SK-N-SH (cell line): ENCODE results near the gene SH2D4B. TPM values are rescaled to one million over a fixed set of nuclear protein-coding genes. Genes with fewer than 3 reads are reported as not detected.
A peak's percentile ranks its signal among the peaks of the same experiment; 100 is the strongest.

Experiments
- CTCF ChIA-PET: fragments of 300-600, 350-600 bp; formaldehyde crosslinking; extraction: SDS; loops from one replicate; lab custom pipeline; 2021; lab: Yijun Ruan, JAX
- POLR2A ChIA-PET: fragments of 350-600 bp; sonication (Branson Sonifier 250); formaldehyde crosslinking; extraction: SDS; loops from one replicate; lab custom pipeline; 2020; ENCODE audit warnings: antibody characterized with exemption, inconsistent platforms; lab: Yijun Ruan, JAX
- DNase-seq: peaks from one replicate; pipeline ENCODE4 v3.0.0; 2012
- H2AFZ ChIP-seq: fragments of 200-600 bp; sonication (generic); 2 replicates; pipeline ENCODE4 v1.8.1; 2016; ENCODE audit warnings: antibody characterized with exemption, mild to moderate bottlenecking, low read depth
- H3F3A ChIP-seq: fragments of 200-600 bp; sonication (generic); replicated peaks from 2 replicates; pipeline ENCODE3; 2016; ENCODE audit warnings: antibody characterized with exemption, mild to moderate bottlenecking; ENCODE audit not compliant: insufficient read depth
- H3K27ac ChIP-seq, 2 experiments: fragments of 200-500 bp in 1 of 2; fragments of 200-600 bp in 1 of 2; sonication (Bioruptor generic) in 1 of 2; sonication (generic), shearing (Covaris generic) in 1 of 2; 2 replicates each; pipeline versions ENCODE4 v1.5.1 to v1.6.1; 2014 to 2016; ENCODE audit warnings: low read depth in 2 of 2, inconsistent platforms in 1 of 2, low read length in 1 of 2, mild to moderate bottlenecking in 1 of 2, mixed read lengths in 1 of 2
- H3K27me3 ChIP-seq: fragments of 200-600 bp; sonication (generic), shearing (Covaris generic); 2 replicates; pipeline ENCODE4 v1.6.1; 2016; ENCODE audit warnings: mixed run types; ENCODE audit not compliant: insufficient read depth
- H3K36me3 ChIP-seq, 2 experiments: fragments of 200-500 bp in 1 of 2; fragments of 200-600 bp in 1 of 2; sonication (Bioruptor generic) in 1 of 2; sonication (generic) in 1 of 2; replicated peaks in 1 of 2; 2 replicates each; pipeline versions ENCODE3 to v1.5.1; 2014 to 2016; ENCODE audit warnings: low read length in 1 of 2, mild to moderate bottlenecking in 1 of 2; ENCODE audit not compliant: insufficient read depth in 2 of 2, control insufficient read depth in 1 of 2
- H3K4me1 ChIP-seq, 2 experiments: fragments of 200-500 bp in 1 of 2; fragments of 200-600 bp in 1 of 2; sonication (Bioruptor generic) in 1 of 2; sonication (generic), shearing (Covaris generic) in 1 of 2; 2 replicates each; pipeline versions ENCODE4 v1.5.1 to v1.6.1; 2014 to 2016; ENCODE audit warnings: low read depth in 1 of 2, low read length in 1 of 2, mixed run types in 1 of 2; ENCODE audit not compliant: insufficient read depth in 2 of 2, control insufficient read depth in 1 of 2
- H3K4me2 ChIP-seq: fragments of 200-600 bp; sonication (generic), shearing (Covaris generic); 2 replicates; pipeline ENCODE4 v1.6.1; 2017; ENCODE audit warnings: mixed run types
- H3K4me3 ChIP-seq, 2 experiments: fragments of 200-500 bp in 1 of 2; fragments of 200-600 bp in 1 of 2; sonication (Bioruptor generic) in 1 of 2; sonication (generic), shearing (Covaris generic) in 1 of 2; 2 replicates each; pipeline versions ENCODE4 v1.5.1 to v1.8.1; 2014 to 2016; ENCODE audit warnings: low read depth in 2 of 2, inconsistent platforms in 1 of 2, low read length in 1 of 2, mild to moderate bottlenecking in 1 of 2, mixed read lengths in 1 of 2, moderate library complexity in 1 of 2
- H3K79me2 ChIP-seq: fragments of 200-600 bp; sonication (generic); 2 replicates; pipeline ENCODE4 v1.8.1; 2017; ENCODE audit warnings: mild to moderate bottlenecking; ENCODE audit not compliant: insufficient read depth
- H3K9ac ChIP-seq: fragments of 200-600 bp; sonication (generic); 2 replicates; pipeline ENCODE4 v1.6.1; 2017; ENCODE audit warnings: mixed run types
- H3K9me2 ChIP-seq: fragments of 200-600 bp; sonication (generic); 2 replicates; pipeline ENCODE4 v1.6.1; 2017; ENCODE audit warnings: mixed run types
- H3K9me3 ChIP-seq: fragments of 200-600 bp; sonication (generic); 2 replicates; pipeline ENCODE4 v1.6.1; 2017; ENCODE audit warnings: mixed run types, mild to moderate bottlenecking, moderate library complexity
- H4K20me1 ChIP-seq: fragments of 200-600 bp; sonication (generic); 2 replicates; pipeline ENCODE4 v1.6.1; 2017; ENCODE audit warnings: mild to moderate bottlenecking, mixed run types; ENCODE audit not compliant: insufficient read depth
- CHD2 ChIP-seq: fragments of 150-350 bp; IDR thresholded peaks from 2 replicates; pipeline ENCODE4 v1.6.1; 2018; ENCODE audit warnings: low read length; ENCODE audit not compliant: partially characterized antibody
- ELF1 ChIP-seq: IDR thresholded peaks from 2 replicates; pipeline ENCODE4 v1.4.0; 2012
- EP300 ChIP-seq, 2 experiments: IDR thresholded peaks; 2 replicates each; pipeline versions ENCODE4 v1.4.0 to v1.6.1; 2012; ENCODE audit warnings: borderline replicate concordance in 1 of 2, low read depth in 1 of 2, low read length in 1 of 2
- FOSL2 ChIP-seq: IDR thresholded peaks from 2 replicates; pipeline ENCODE4 v1.4.0; 2012; ENCODE audit warnings: low read depth, mild to moderate bottlenecking, moderate library complexity, borderline replicate concordance
- FOXJ3 ChIP-seq: sonication (generic); formaldehyde crosslinking; IDR thresholded peaks from 2 replicates; pipeline ENCODE4 v1.5.1; 2020; ENCODE audit warnings: mild to moderate bottlenecking, missing genetic modification reagents
- FOXM1 ChIP-seq: IDR thresholded peaks from 2 replicates; pipeline ENCODE4 v1.4.0; 2012; ENCODE audit warnings: low read depth, mild to moderate bottlenecking
- GABPA ChIP-seq: IDR thresholded peaks from 2 replicates; pipeline ENCODE4 v1.4.0; 2012; ENCODE audit warnings: low read depth, mild to moderate bottlenecking
- GATA2 ChIP-seq: sonication (generic); formaldehyde crosslinking; IDR thresholded peaks from 2 replicates; pipeline ENCODE4 v1.5.0; 2020; ENCODE audit warnings: mild to moderate bottlenecking, missing genetic modification reagents
- JUND ChIP-seq: IDR thresholded peaks from 2 replicates; pipeline ENCODE4 v1.4.0; 2012
- MAX ChIP-seq: IDR thresholded peaks from 2 replicates; pipeline ENCODE4 v1.4.0; 2012; ENCODE audit warnings: low read depth
- MEF2A ChIP-seq: IDR thresholded peaks from 2 replicates; pipeline ENCODE4 v1.4.0; 2012; ENCODE audit warnings: low read depth, borderline replicate concordance
- MXI1 ChIP-seq: IDR thresholded peaks from 2 replicates; pipeline ENCODE4 v1.6.1; 2012; ENCODE audit warnings: mild to moderate bottlenecking, low read depth, low read length, improper control_type of control experiment
- NFIC ChIP-seq: IDR thresholded peaks from 2 replicates; pipeline ENCODE4 v1.4.0; 2012; ENCODE audit warnings: borderline replicate concordance
- PBX3 ChIP-seq: IDR thresholded peaks from 2 replicates; pipeline ENCODE4; 2012
- POLR2AphosphoS5 ChIP-seq: IDR thresholded peaks from 2 replicates; pipeline ENCODE4 v1.6.1; 2012; ENCODE audit warnings: low read depth, low read length
- RCOR1 ChIP-seq: fragments of 150-350 bp; IDR thresholded peaks from 2 replicates; pipeline ENCODE4 v1.6.1; 2017; ENCODE audit warnings: antibody characterized with exemption, low read length
- REST ChIP-seq: IDR thresholded peaks from 2 replicates; pipeline ENCODE4 v1.6.1; 2012; ENCODE audit warnings: mild to moderate bottlenecking, low read depth, low read length, moderate library complexity
- RFX5 ChIP-seq: IDR thresholded peaks from 2 replicates; pipeline ENCODE4 v1.6.1; 2012; ENCODE audit warnings: mild to moderate bottlenecking, improper control_type of control experiment, low read length
- SIN3A ChIP-seq: IDR thresholded peaks from 2 replicates; pipeline ENCODE4 v1.6.1; 2012; ENCODE audit warnings: low read depth, mild to moderate bottlenecking, low read length, moderate library complexity, borderline replicate concordance
- TAF1 ChIP-seq: IDR thresholded peaks from 2 replicates; pipeline ENCODE4 v1.6.1; 2012; ENCODE audit warnings: low read depth, mild to moderate bottlenecking, low read length, moderate library complexity, borderline replicate concordance
- ZBTB33 ChIP-seq: IDR thresholded peaks from 2 replicates; pipeline ENCODE4 v1.4.0; 2012; ENCODE audit warnings: low read depth, borderline replicate concordance
- WGBS: methylation state at CpG from one replicate; pipeline ENCODE4 v1.1.6; 2017; ENCODE audit warnings: low lambda C conversion rate; 5-methylcytosine and 5-hydroxymethylcytosine counted together
- polyA plus RNA-seq, 3 experiments: library from polyadenylated mRNA; depleted of rRNA; stranded (reverse); fragments of >200 nt; gene quantifications; 2 replicates each; pipeline ENCODE4 v1.2.3, GENCODE V29; 2012

The SH2D4B gene
- polyA plus RNA-seq, 1 of the 3 experiments (the other 2 are of a cell fraction) = not detected

- TF ChIP-seq PBX3 = no peak
- no peak for TF ChIP-seq TAF1
- TF ChIP-seq FOSL2 = no peak
- TF ChIP-seq SIN3A = no peak
- no peak for TF ChIP-seq POLR2AphosphoS5
These were observed 32.7 kb upstream of the SH2D4B start (continued) for GRCh38 chr10:80504897-80505465.

- Histone ChIP-seq H2AFZ (no peak overlapping the region), H3K4me2 (peak overlapping the region; percentile 43)
- POLR2A ChIA-PET = interaction anchor here (1.0 to 1.7 kb wide), 2 partner anchors 54 to 62 kb away, joined by 3 to 9 read pairs; no protein-coding TSS in a partner anchor
- peak; percentile 52; the same call in 1 of the 2 replicates for TF ChIP-seq FOXM1
- no peak for TF ChIP-seq ELF1
- TF ChIP-seq RFX5 = no peak
- no peak for TF ChIP-seq FOXJ3 (CRISPR knock-in tag)
- TF ChIP-seq TAF1 = no peak
- TF ChIP-seq MEF2A = no peak
- TF ChIP-seq FOSL2 = peak; percentile 59; the same call in 1 of the 2 replicates
- TF ChIP-seq MXI1 = no peak
- no peak for TF ChIP-seq PBX3
- no peak for TF ChIP-seq ZBTB33
- no peak for TF ChIP-seq GATA2 (CRISPR knock-in tag)
- no peak for TF ChIP-seq REST
- TF ChIP-seq CHD2 = no peak
- no peak for TF ChIP-seq POLR2AphosphoS5
- no peak for TF ChIP-seq GABPA
- TF ChIP-seq JUND = peak; percentile 74
- no peak for TF ChIP-seq NFIC
- peak in 1 of 2 experiments; percentile 82; a peak in 1 of 4 replicates for TF ChIP-seq EP300 (IDR thresholded peaks at IDR 0.05; ENCODE audit: borderline replicate concordance in 1 of 2, low read depth in 1 of 2, low read length in 1 of 2)
- 0 out of 2 replicates have a peak, but pooled peaks have one; percentile 29 for TF ChIP-seq MAX
- no peak for TF ChIP-seq RCOR1
These were observed 31.5 kb upstream of the SH2D4B start for GRCh38 chr10:80506189-80506575.

More at GRCh38 chr10:80506189-80506575, 31.5 kb upstream of the SH2D4B start:
- H3K9me2 ChIP-seq = no peaks in the 10 kb centered on the region
- no peaks in the 10 kb centered on the region for H3K27me3 ChIP-seq
- H3K79me2 ChIP-seq = peaks cover 71% of the 10 kb centered on the region
- peak overlapping the region; percentile 5 to 92; a peak in 3 of 4 replicates for H3K27ac ChIP-seq
- no peak overlapping the region for H3K4me3 ChIP-seq
- H3K9me3 ChIP-seq = no peaks in the 10 kb centered on the region
- CTCF ChIA-PET = interaction anchor here (0.6 to 21.2 kb wide), 53 partner anchors 9 to 1105 kb away, joined by 3 to 602 read pairs (median 5); partner anchors contain the start of genes PRXL2A and TSPAN14
- 9% methylated on average over 6 of the region's 6 CpGs for WGBS
- no peak for DNase-seq
- H3K36me3 ChIP-seq = peaks cover 0 to 8% of the 10 kb centered on the region in 2 experiments
- peaks cover 18 to 72% of the 10 kb centered on the region in 2 experiments; a peak in 3 of 4 replicates for H3K4me1 ChIP-seq
- no peaks in the 10 kb centered on the region; the same call in 1 of the 2 replicates for H4K20me1 ChIP-seq
- H3F3A ChIP-seq = peaks cover 38% of the 10 kb centered on the region
- H3K9ac ChIP-seq = peak overlapping the region; percentile 59
